Measurements from ENCODE around the gene YIPF2.
"Not testable (repeated sequence)": the region's sequence is repeated elsewhere in the genome, so short reads cannot be mapped to it uniquely, and the experiment has no call there.

The YIPF2 gene

DNA sequence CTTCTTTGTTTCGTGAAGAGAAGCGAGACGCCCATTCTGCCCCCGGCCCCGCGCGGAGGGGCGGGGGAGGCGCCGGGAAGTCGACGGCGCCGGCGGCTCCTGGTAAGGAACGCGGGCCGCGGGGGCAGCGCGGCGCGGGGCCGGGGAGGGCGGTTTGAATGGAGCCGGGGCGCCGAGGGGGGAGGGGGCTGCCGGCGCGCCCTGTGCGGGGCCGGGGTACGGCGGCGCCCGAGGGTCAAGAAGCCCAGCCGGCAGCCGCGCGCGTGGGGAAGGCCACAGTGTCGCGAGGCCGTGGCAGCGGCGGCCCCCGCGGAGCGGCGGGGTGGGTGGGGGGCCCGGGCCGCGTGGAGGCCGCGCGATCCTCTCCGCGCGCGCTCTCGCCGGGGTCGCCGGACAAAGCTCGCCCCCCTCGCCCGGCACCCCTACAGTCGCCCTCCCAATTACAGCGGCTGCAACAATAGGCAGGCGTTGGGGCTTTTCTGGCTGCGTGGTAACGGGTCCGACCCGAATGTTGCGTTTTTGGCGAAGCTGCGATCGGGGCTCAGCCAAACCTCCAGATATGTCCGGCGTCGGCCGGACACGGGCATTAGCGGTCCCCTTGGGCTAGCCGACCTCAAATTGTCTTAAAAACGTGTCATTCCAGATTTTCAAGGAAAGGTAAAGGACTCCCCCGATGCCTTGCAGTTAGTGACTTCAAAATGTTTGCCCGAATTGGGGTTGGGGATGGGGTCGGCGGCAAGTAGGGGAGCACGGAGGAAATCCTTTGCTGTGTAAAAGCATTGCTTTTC, 32.8 kb upstream of the YIPF2 start:
- TF ChIP-seq, protein P1, sequence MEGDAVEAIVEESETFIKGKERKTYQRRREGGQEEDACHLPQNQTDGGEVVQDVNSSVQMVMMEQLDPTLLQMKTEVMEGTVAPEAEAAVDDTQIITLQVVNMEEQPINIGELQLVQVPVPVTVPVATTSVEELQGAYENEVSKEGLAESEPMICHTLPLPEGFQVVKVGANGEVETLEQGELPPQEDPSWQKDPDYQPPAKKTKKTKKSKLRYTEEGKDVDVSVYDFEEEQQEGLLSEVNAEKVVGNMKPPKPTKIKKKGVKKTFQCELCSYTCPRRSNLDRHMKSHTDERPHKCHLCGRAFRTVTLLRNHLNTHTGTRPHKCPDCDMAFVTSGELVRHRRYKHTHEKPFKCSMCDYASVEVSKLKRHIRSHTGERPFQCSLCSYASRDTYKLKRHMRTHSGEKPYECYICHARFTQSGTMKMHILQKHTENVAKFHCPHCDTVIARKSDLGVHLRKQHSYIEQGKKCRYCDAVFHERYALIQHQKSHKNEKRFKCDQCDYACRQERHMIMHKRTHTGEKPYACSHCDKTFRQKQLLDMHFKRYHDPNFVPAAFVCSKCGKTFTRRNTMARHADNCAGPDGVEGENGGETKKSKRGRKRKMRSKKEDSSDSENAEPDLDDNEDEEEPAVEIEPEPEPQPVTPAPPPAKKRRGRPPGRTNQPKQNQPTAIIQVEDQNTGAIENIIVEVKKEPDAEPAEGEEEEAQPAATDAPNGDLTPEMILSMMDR (IDR thresholded peaks at IDR 0.05; ENCODE audit: control insufficient read depth, insufficient read depth, low read depth, low read length, missing control alignments) = no peak
- H3K4me3 ChIP-seq (ENCODE audit: control insufficient read depth, low read depth, low read length) = peak overlapping the region; percentile 80
- no peak for DNase-seq (ENCODE audit: low read depth)

DNA sequence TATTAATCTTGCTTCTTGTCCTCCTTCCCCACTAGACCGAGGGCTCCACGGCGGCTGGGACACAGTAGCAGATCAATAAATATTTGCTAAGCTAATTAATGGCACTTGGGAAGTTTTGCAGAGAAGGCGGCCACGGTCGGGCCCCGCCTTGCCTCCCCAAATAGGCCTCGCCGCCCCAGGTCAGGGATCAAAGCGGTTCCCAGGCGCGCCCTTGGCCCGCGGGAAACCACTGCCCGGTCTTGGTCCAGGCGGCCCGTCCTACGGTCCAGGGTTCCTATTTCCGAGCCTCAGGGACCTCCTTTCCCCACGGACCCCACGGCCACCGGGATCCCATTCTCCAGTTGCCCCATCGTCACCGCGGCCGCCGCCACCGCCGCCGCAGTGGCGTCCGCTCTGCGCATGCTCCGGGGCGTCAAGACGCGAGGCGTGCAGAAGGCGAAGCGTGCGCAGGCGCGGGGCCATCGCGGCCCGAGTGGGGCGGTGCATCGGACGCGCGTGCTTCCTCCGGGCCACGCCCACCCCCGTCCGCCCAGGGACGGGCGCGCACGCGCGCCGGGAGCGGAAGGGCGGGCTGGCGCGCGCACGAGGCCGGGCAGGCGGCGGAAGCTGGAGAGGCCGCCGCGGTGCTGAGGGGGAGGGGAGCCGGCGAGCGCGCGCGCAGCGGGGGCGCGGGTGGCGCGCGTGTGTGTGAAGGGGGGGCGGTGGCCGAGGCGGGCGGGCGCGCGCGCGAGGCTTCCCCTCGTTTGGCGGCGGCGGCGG, 32.1 kb upstream of the YIPF2 start, which contains the start of gene SMARCA4:
TSS of gene SMARCA4 (plus strand) at position 717 of the 759 bp plus-strand sequence. CDS start 23,122 bp downstream, outside the sequence.
- peak within 1 kb of the TSS; percentile 80 for H3K4me3 ChIP-seq (ENCODE audit: control insufficient read depth, low read depth, low read length)
- peak; percentile 73 for DNase-seq (ENCODE audit: low read depth)
- TF ChIP-seq, protein P1 (IDR thresholded peaks at IDR 0.05; ENCODE audit: control insufficient read depth, insufficient read depth, low read depth, low read length, missing control alignments) = no peak

DNA sequence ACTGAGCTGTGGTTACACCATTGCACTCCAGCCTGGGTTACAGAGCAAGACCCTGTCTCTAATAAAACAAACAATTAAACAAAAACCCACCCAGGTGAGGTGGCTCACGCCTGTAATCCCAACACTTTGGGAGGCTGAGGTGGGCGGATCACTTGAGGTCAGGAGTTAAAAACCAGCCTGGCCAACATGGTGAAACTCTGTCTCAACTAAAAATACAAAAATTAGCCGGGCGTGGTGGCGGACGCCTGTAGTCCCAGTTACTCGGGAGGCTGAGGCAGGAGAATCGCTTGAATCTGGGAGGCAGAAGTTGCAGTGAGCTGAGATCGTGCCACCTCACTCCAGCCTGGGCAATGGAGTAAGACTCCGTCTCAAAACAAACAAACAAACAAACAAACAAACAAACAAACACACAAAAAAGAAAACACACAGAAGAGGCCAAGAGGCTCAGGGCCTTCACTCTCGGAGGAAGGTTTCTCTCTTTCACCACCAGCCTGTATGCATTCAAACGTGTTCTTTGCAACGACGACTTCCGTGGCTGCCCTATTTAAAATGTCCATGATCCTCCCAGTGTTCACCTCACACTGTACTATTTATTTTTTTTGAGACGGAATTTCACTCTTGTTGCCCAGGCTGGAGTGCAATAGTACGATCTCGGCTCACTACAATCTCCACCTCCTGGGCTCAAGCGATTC, 31.0 kb upstream of the YIPF2 start:
- H3K4me3 ChIP-seq (ENCODE audit: control insufficient read depth, low read depth, low read length) = not testable (repeated sequence)

DNA sequence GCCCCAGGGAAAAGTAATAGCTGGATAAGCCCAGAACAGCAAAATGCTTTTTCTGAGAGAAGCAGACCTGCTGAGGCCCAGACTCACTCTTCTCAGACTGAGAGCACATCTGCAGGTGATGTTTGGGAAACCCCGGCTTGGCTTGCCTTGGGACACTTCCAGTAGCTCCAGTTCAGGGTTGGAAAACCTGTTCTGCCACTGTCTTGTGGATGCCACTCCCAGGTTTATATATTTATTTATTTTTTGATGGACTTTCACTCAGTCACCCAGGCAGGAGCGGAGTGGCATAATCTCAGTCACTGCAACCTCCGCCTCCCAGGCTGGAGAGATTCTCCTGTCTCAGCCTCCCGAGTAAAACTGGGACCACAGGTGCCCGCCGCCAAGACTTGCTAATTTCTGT, 24.4 kb upstream of the YIPF2 start:
- DNase-seq (ENCODE audit: low read depth) = no peak
- no peak overlapping the region for H3K4me3 ChIP-seq (ENCODE audit: control insufficient read depth, low read depth, low read length)
- TF ChIP-seq, protein P1 (IDR thresholded peaks at IDR 0.05; ENCODE audit: control insufficient read depth, insufficient read depth, low read depth, low read length, missing control alignments) = no peak

More for the DNA sequence above, 31.0 kb upstream of the YIPF2 start:
- not testable (repeated sequence) for DNase-seq (ENCODE audit: low read depth)

DNA sequence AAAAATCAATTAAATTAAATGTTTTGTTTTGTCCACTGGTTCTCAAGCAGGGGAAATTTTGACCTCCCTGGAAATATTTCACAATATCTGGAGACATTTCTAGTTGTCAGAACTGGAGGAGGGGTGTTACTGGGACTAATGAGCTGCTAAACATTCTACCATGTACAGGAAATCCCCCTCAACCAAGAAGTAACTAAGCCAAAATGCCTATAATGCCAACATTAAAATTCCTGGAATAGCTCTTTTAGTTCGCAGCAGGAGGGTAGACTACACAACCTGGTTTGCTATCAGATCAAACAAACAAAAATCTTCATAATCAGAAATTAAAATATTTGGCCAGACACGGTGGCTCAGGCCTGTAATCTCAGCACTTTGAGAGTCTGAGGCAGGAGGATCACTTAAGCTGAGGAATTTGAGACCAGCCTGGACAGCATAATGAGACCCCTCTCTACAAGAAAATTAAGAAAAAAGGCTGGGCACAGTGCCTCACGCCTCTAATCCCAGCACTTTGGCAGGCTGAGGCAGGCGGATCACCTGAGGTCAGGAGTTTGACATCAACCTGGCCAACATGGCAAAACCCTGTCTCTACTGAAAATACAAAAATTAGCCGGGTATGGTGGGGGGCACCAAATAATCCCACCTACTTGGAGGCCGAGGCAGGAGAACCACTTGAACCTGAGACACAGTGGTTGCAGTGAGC, 18.7 kb upstream of the YIPF2 start:
- TF ChIP-seq, protein P1 (IDR thresholded peaks at IDR 0.05; ENCODE audit: control insufficient read depth, insufficient read depth, low read depth, low read length, missing control alignments) = no peak
- no peak for DNase-seq (ENCODE audit: low read depth)
- H3K4me3 ChIP-seq (ENCODE audit: control insufficient read depth, low read depth, low read length) = no peak overlapping the region

DNA sequence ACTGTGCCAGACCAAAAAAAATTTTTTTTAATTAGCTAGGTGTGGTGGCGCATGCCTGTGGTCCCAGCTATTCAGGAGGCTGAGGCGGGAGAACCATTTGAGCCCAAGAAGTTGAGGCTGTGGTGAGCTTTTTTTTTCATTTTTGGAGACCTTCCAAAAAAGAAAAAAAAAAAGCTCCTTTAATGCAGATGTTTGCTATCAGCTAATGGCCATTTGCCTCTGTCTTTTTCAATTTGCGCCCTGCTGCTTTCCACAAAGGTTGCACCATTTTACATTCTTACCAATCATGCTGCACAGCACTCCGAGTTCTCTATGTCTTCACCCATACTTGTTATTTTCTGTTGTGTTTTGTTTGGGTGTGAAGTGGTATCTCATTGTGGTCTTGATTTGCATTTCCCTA, 16.8 kb upstream of the YIPF2 start:
- TF ChIP-seq, protein P1 (IDR thresholded peaks at IDR 0.05; ENCODE audit: control insufficient read depth, insufficient read depth, low read depth, low read length, missing control alignments) = no peak
- DNase-seq (ENCODE audit: low read depth) = no peak
- no peak overlapping the region for H3K4me3 ChIP-seq (ENCODE audit: control insufficient read depth, low read depth, low read length)

DNA sequence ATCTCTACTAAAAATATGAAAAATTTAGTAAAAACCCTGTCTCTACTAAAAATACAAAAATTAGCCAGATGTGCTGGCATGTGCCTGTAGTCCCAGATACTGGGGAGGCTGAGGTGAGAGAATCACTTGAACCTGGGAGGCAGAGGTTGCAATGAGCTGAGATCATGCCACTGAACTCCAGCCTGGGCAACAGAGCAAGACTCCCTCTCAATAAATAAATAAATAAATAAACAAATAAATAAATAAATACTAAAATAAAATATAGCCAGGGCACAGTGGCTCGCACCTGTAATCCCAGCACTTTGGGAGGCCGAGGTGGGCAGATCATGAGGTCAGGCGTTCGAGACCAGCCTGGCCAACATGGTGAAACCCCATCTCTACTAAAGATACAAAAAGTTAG, 15.0 kb upstream of the YIPF2 start:
- not testable (repeated sequence) for DNase-seq (ENCODE audit: low read depth); H3K4me3 ChIP-seq (ENCODE audit: control insufficient read depth, low read depth, low read length)

DNA sequence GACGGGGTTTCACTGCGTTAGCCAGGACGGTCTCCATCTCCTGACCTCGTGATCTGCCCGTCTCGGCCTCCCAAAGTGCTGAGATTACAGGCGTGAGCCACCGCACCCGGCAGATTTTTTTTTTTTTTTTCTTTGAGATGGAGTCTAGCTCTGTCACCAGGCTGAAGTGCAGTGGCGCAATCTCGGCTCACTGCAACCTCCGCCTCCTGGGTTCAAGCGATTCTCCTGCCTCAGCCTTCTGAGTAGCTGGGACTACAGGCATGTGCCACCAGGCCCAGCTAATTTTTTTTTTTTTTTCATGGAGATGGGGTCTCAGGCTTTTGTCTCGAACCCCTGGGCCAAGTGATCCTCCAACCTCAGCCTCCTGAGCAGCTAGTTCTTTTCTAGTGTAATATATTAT, 13.2 kb upstream of the YIPF2 start:
- not testable (repeated sequence) for H3K4me3 ChIP-seq (ENCODE audit: control insufficient read depth, low read depth, low read length); DNase-seq (ENCODE audit: low read depth)
